OCI-LY3 (cell line): Measurements from ENCODE around the gene GNL1.

Experiments
- EZH2phosphoT487 ChIP-seq: fragments of 200-600 bp; shearing (Covaris generic); IDR thresholded peaks from 2 replicates; pipeline ENCODE4 v1.6.1; 2018; ENCODE audit warnings: antibody characterized with exemption, mixed run types, low read depth
- TF ChIP-seq, protein P1 (sequence below): fragments of 200-600, 300-600 bp; sonication (generic); IDR thresholded peaks from 2 replicates; pipeline ENCODE4 v1.5.1; 2014; ENCODE audit warnings: antibody characterized with exemption, low read length, low read depth

GRCh38 chr6:30508890-30509736, 47.2 kb downstream of the GNL1 start:
- TF ChIP-seq, protein P1, sequence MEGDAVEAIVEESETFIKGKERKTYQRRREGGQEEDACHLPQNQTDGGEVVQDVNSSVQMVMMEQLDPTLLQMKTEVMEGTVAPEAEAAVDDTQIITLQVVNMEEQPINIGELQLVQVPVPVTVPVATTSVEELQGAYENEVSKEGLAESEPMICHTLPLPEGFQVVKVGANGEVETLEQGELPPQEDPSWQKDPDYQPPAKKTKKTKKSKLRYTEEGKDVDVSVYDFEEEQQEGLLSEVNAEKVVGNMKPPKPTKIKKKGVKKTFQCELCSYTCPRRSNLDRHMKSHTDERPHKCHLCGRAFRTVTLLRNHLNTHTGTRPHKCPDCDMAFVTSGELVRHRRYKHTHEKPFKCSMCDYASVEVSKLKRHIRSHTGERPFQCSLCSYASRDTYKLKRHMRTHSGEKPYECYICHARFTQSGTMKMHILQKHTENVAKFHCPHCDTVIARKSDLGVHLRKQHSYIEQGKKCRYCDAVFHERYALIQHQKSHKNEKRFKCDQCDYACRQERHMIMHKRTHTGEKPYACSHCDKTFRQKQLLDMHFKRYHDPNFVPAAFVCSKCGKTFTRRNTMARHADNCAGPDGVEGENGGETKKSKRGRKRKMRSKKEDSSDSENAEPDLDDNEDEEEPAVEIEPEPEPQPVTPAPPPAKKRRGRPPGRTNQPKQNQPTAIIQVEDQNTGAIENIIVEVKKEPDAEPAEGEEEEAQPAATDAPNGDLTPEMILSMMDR, result no peak
- TF ChIP-seq EZH2phosphoT487, result no peak
